HCT116 (cell line): ENCODE results near the gene PDF.

Experiments
- CBX3 ChIP-seq: IDR thresholded peaks from 2 replicates; pipeline ENCODE4 v1.6.1; 2012; ENCODE audit warnings: low read depth
- EZH2 ChIP-seq: fragments of 200-600 bp; sonication (generic); IDR thresholded peaks from 2 replicates; pipeline ENCODE4 v1.6.1; 2017; ENCODE audit warnings: antibody characterized with exemption, mixed run types
- POLR2A ChIP-seq: IDR thresholded peaks from 2 replicates; pipeline ENCODE4 v1.7.0; 2011; ENCODE audit warnings: borderline replicate concordance; ENCODE audit not compliant: insufficient read depth, insufficient read length; ENCODE audit errors: extremely low read depth
- POLR2AphosphoS5 ChIP-seq: IDR thresholded peaks from 2 replicates; pipeline ENCODE4 v1.6.1; 2011; ENCODE audit warnings: mild to moderate bottlenecking, low read depth, low read length, moderate library complexity
- RAD21 ChIP-seq: IDR thresholded peaks from 2 replicates; pipeline ENCODE4 v1.6.1; 2012; ENCODE audit warnings: low read depth, mild to moderate bottlenecking
- REST ChIP-seq: IDR thresholded peaks from 2 replicates; pipeline ENCODE4 v1.6.1; 2012; ENCODE audit warnings: low read depth
- SIN3A ChIP-seq: IDR thresholded peaks from 2 replicates; pipeline ENCODE4 v1.6.1; 2012; ENCODE audit warnings: low read depth
- SP1 ChIP-seq: IDR thresholded peaks from 2 replicates; pipeline ENCODE4 v1.6.1; 2012; ENCODE audit warnings: low read depth
- SRF ChIP-seq: IDR thresholded peaks from 2 replicates; pipeline ENCODE4 v1.6.1; 2012; ENCODE audit warnings: low read depth
- TF ChIP-seq, protein P1 (sequence below), 3 experiments: fragments of 200-600 bp in 1 of 3; sonication (generic) in 1 of 3; IDR thresholded peaks in 2 of 3; conservative IDR thresholded peaks in 1 of 3; 2 replicates each; pipeline ENCODE4 v1.5.1; 2012 to 2017; ENCODE audit warnings: low read depth in 2 of 3, low read length in 2 of 3, antibody characterized with exemption in 1 of 3, borderline replicate concordance in 1 of 3, control low read depth in 1 of 3, mild to moderate bottlenecking in 1 of 3, mixed read lengths in 1 of 3, mixed run types in 1 of 3, moderate library complexity in 1 of 3; ENCODE audit not compliant: insufficient read depth in 1 of 3
- TF ChIP-seq, protein P2 (sequence below): IDR thresholded peaks from 2 replicates; pipeline ENCODE4 v1.6.1; 2012

GRCh38 chr16:69318177-69318910 lies 12.0 kb downstream of the PDF start:
- no peak for TF ChIP-seq SP1
- TF ChIP-seq, protein P1, sequence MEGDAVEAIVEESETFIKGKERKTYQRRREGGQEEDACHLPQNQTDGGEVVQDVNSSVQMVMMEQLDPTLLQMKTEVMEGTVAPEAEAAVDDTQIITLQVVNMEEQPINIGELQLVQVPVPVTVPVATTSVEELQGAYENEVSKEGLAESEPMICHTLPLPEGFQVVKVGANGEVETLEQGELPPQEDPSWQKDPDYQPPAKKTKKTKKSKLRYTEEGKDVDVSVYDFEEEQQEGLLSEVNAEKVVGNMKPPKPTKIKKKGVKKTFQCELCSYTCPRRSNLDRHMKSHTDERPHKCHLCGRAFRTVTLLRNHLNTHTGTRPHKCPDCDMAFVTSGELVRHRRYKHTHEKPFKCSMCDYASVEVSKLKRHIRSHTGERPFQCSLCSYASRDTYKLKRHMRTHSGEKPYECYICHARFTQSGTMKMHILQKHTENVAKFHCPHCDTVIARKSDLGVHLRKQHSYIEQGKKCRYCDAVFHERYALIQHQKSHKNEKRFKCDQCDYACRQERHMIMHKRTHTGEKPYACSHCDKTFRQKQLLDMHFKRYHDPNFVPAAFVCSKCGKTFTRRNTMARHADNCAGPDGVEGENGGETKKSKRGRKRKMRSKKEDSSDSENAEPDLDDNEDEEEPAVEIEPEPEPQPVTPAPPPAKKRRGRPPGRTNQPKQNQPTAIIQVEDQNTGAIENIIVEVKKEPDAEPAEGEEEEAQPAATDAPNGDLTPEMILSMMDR (IDR thresholded peaks at IDR 0.05 in 2 of 3, conservative IDR thresholded peaks at IDR 0.05 in 1 of 3; ENCODE audit: borderline replicate concordance in 1 of 3, insufficient read depth in 1 of 3, low read depth in 2 of 3, low read length in 2 of 3) = no peak
- TF ChIP-seq RAD21 = no peak
- no peak for TF ChIP-seq SIN3A
- TF ChIP-seq, protein P2, sequence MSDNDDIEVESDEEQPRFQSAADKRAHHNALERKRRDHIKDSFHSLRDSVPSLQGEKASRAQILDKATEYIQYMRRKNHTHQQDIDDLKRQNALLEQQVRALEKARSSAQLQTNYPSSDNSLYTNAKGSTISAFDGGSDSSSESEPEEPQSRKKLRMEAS = no peak
- no peak for TF ChIP-seq POLR2A
- no peak for TF ChIP-seq POLR2AphosphoS5
- TF ChIP-seq EZH2 = no peak
- no peak for TF ChIP-seq REST
- TF ChIP-seq CBX3 = no peak
- no peak for TF ChIP-seq SRF
